GM12874 (cell line): ENCODE results near the gene RAB20.

Source experiments
- CTCF ChIP-seq: IDR thresholded peaks from 2 replicates; pipeline ENCODE4 v1.5.1; 2011; ENCODE audit warnings: low read depth, mild to moderate bottlenecking, control low read depth, low read length, moderate library complexity; ENCODE audit not compliant: insufficient read depth

RAB20 gene

GRCh38 chr13:110562696-110563462, 1.4 kb upstream of the RAB20 start:
- no peak for TF ChIP-seq CTCF

- TF ChIP-seq CTCF = no peak
Observed at GRCh38 chr13:110562036-110562597, 595 bp upstream of the RAB20 start.

- no peak for TF ChIP-seq CTCF
Observed at GRCh38 chr13:110560601-110561343, 750 bp downstream of the RAB20 start.

- no peak for TF ChIP-seq CTCF
Observed at GRCh38 chr13:110559986-110560385, 1.5 kb downstream of the RAB20 start.

GRCh38 chr13:110559429-110559943, 2.0 kb downstream of the RAB20 start:
- no peak for TF ChIP-seq CTCF

- no peak for TF ChIP-seq CTCF
Observed at GRCh38 chr13:110557610-110558305, 3.8 kb downstream of the RAB20 start.

GRCh38 chr13:110557082-110557481, 4.4 kb downstream of the RAB20 start:
- TF ChIP-seq CTCF = no peak
